ENCODE measurements around the gene SH2B2.

Gene SH2B2

DNA sequence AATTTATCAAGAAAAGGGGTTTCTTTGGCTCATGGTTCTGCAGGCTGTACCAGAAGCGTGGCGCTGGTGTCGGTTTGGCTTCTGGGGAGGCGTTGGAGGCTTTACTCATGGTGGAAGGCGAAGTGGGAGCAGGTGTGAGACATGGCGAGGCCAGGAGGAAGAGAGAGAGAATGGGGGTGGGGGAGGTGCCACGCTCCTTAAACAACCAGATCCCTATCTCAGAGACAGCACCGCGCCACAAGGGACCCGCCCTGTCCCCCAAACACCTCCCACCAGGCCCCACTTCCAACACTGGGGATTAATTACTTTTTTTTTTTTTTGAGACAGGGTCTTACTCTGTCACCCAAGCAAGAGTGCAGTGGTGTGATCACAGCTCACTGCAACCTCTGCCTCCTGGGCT, 18.0 kb upstream of the SH2B2 start:
- no peak for DNase-seq

DNA sequence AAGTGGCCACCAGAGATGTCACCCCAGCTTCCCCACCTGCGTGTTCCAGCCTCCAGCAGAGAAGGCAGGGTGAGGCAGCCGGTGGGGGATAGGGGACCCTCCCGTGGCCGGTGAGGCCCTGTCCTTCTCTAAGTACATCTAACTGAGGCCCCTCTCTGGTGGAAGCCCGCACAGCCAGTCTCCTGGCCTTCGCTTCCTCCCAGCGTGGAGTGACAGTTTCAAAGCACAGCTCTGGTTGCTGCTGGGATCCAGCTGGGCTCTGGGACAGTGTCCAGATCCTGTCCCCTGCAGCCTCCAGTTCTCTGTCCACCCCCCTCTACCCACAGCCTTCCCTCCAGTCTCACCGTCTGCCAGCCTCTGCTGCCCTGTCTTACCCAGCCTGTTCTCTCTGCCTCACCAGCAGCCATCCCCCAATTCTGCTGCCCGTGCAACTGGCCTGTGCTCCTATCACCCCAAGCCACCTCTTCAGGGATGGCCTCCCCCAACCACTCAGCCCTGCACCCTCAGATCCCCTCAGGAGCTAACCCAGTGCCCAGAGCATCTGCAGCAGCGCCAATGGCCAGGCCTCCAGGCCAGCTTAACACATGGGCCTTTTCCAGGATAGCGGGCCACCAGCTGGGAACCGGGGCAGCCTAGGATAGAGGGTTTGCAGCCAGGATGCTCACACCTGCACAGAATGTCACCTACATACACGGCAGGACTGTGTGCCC, 16.3 kb upstream of the SH2B2 start:
- no peak for DNase-seq

DNA sequence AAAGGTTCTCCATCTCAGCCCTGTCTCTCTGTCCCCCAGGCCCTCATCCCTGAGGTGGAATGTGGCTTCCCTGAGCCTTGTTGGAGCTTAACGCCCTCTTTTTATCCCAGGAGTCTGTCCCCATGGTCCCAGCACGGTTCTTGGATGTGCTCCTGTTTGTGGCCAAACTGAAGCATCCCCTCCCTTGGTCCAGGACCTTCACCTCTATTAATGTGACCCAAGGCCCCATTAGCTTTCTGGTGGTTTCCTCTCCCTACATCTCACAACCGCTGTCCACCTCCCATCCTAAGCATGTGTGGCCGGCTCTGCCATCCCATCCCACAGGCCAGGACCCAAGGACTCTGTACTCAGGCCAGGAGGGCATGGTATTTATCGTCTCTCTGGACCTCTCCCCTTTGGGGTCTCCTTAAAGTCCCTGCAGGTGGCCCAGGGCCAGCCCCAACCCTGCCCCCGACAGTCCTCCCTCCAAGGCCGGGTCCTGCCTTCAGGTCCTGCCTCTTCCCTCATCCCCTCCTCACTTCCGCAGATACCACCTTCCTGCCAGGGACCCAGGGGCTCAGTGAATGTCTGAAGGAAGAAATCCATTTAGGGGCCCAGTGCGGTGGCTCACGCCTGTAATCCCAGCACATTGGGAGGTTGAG, 15.4 kb upstream of the SH2B2 start:
- DNase-seq = no peak

DNA sequence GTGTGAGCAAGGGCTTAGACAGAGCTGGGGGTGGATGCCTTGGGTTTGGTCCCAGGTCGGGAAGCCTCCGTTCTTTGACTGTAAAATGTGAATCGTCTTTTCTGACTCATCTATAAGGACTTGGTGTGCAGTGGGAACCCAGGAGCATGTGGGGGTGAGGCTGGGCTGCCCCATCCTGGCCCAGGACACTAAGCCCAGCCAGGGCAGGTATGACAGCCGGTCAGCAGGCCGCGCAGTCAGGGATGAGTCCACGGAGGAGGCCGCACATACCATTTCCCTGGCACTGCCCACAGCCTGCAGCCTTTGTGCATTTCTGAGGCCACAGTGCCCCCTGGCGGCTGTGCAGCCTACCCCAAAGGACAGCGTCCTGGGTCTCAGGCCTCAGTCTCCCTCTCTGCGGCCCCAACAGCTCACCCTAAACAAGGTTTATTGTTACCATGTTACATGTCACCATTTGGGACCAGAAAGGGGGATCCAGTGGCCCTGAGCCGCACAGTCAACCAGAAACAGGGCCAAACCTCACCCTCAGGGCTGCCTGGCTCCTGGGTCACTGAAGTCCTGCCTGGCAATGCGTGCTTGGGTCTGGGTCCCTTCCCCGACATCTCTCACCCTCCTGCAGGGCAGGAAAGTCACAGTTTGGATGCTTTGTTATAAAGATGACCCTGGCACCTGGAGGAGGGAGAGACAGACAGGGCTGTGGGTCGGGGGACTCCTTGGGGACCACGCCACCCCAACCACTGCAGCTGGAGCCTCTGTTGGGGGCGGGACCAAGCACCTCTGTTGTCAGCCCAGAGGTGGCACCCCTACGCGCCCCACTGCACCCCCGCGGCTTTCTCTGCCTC, 14.4 kb upstream of the SH2B2 start:
- DNase-seq = peak; percentile 66

GRCh38 chr7:102272917-102273748, 13.5 kb upstream of the SH2B2 start:
- no peak for DNase-seq

DNA sequence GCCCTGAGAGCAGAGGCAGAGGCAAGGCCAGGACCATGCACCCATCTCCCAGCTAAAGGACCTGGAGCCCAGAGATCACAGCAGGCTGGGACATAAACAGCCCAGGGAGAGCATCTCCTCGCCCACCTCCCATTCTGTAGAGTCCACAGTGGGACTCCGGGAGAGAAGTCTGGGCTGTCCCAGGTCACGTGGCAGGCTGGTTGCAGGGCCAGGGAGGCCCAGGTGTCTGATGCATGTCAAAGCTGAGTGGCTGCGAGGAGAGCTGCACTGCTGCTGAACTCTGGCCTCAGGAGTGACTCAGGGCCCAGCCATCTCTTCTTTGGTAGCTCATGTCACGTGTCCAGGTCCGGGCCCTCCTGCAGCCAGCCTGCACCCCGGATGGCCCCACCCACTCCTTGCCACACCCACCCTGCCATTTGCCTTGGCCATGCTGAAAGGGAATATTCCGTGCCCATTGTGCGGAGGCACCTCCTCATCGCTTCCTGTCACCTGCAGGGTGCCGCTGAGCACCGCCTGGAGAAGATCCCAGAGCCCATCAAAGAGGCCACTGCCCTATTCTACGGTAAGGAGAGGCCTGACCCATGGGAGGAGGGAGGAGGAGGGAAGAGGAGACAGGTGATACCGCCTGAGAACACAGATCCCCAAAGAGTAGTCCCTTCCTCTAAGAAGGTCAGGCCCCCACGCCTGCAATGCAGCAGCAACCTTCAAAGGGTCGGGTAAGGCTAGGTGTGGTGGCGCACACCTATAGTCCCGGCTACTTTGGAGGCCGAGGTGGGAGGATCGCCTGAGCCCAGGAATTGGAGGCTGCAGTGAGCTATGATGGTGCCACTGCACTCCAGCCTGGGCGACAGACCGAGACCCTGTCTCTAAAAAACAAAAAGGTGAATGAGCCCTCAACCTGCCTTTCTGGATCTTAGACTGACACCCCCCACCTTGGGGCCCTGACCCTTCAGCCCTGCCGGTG, 12.6 kb upstream of the SH2B2 start:
- DNase-seq = peak; percentile 63

GRCh38 chr7:102275123-102275703, 11.5 kb upstream of the SH2B2 start:
- DNase-seq = no peak

DNA sequence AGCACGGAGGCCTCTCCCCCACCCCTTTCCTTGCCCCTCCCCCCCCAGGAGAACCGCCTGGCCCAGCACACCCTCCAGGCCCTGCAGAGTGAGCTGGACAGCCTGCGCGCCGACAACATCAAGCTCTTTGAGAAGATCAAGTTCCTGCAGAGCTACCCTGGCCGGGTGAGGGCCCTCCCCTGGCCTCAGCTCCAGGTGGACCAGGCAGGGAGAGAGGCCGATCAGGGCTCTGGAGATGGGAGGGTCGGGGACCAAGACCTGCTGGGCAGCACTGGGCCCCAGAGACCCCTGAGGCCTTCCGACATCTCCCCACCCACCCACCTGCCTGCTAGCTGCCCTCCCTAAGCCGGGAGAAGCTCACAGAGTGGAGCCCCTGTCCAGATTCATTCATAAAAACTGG, 8.8 kb upstream of the SH2B2 start:
- DNase-seq = no peak

GRCh38 chr7:102279537-102280400, 6.9 kb upstream of the SH2B2 start:
- peak; percentile 63 for DNase-seq

- DNase-seq = no peak
Observed at GRCh38 chr7:102280521-102280920, 6.1 kb upstream of the SH2B2 start.

GRCh38 chr7:102281785-102282184, 4.9 kb upstream of the SH2B2 start:
- no peak for DNase-seq

DNA sequence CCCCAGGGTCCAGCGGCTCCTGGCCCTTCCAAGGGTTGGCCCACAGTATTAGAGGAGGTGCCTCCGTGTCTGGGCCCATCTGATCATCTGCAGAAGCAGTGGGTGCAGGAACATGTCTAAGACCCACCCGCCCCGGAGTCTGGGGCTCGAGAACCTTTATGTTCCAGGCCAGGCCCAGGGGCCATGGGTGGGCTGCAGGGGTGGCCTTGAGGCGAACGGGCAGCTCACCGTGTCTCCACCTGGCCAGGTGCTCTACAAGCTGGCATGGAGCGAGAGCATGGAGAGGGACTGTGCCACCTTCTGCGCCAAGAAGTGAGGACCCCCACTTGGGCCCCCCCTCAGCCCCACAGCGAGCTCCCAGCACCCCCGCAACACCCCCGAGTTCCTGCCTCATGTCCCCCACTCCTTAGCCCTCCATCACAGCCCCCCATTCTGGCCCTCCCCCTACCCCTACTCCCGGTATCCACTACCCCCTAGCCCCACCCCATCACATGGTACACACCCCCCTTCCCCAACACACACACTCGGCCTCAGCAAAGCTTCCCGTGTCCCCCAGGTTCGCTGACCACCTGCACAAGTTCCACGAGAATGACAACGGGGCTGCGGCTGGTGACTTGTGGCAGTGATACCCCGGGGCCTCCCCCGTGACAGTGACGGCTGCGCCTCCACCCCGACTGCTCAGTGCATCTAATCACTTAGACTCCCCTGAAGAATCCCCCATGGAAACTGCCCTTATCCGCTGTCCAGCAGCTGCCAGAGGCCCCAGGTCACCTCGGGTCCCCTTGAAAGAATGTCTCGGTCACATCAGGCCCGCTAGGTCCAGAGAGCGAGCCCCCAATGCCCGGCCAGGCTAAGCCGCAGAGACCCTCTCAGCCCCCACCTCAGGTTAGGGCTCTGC, 4.0 kb upstream of the SH2B2 start:
- no peak for DNase-seq

- no peak for DNase-seq
Observed at GRCh38 chr7:102283477-102284189, 3.0 kb upstream of the SH2B2 start.

DNA sequence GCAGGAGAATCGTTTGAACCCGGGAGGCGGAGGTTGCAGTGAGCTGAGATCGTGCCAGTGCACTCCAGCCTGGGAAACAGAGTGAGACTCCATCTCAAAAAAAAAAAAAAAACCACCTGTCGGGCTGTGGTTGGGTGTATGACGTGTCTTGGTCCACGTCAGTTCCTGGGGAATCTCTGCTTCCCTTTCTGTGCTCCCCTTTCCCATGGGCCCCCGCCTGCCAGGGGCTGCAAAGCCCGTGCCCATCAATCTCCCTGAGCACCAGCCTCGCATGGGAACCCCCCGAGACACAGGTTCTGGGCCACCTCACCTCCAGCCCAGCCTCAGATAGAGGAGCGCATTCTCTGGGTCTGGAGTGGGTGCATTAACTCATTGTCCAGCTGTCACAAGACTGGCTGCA, 2.3 kb upstream of the SH2B2 start:
- no peak for DNase-seq

DNA sequence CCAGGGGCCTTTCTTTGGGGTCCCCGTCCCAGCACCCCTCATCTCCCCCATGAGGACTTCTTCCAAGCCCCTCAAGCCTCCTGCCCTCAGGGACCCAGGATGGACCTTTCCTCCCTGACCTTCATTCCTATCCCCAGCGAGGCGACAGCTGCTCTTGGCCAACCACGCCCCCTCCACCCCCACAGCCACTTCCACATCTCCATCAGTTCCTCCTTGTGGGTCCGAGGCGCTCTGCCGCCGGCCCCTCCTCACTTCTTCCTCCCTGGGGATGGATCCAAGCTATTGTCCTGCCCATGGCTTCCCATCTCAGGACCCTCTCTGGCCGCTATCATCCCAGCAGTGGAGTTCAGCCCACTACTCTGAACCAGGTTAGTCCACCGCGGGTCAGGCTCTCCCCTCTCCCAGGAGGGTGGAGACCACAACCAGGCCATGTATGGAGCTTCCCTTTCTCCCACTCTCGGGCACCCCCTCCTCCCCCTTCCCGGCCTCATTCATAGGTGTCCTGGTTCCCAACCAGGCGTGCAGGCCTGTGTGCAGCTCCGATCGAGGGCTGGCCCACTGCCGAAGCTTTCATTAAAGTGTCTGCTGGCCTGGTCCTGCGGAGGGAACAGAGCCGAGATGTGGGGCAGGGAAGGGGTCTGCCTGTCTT, 1.7 kb upstream of the SH2B2 start:
- DNase-seq = no peak

DNA sequence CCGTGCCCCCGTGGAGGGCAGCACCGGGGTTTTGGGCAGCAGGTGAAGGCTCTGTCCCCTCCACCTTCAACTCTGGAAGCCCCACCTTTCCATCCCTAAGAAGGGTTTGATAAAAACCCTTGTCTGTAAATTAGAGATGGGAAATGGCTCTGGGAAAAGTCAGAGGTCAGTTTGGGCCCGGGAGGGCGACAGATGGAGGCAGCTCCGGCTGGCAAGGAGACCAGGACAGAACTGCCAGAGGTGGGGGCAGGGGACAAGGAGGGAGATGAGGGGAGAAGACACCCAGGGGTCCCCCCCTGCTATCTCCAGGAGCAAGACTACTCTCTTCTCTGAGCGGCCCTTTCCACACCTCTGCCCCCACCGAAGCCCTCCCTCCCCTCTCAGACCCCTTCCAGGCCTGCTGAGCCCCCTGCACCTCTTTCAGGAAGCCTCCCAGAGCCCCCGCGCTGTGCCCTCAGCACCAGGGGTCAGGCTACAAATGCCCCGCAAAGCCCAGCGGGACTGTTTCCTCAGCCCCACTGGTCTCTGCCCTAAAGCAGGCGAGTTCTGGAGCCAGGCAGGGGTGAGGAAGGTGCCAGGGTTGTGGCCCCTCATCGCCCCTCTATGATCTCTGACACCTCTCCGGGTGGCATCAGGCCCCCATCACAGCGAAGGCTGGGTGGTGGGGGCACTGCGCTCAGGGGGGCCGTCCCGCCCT, 980 bp upstream of the SH2B2 start:
- DNase-seq = no peak

Measured in fibroblast of skin of right biceps (primary cell).